Dedifferentiated amniotic fluid mesenchymal stem cell (primary cell): Measurements from ENCODE around the gene NME7.
"Not testable (repeated sequence)": the region's sequence is repeated elsewhere in the genome, so short reads cannot be mapped to it uniquely, and the experiment has no call there.

Experiments used
- DNase-seq: peaks from one replicate; pipeline ENCODE4 v3.0.0-alpha.2; 2016; ENCODE audit errors: extremely low spot score

The NME7 gene

DNA sequence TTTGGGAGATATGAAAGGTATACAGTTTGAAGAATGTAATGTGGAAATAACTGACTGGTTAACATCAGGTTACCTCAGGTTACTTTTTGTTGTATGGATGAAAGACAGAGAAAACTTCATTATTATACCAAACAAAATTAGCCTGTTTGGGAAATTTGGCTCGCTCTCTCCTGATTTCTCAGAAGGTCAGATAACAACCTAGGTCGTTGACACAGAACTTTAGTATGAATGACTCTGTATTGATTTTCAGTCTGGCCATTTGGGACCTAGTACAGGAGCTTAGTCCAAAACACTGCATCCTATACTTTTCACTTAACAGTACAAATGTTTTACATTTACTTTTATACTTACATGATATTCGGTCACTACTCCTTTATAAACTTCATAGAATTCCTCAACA, 132.8 kb downstream of the NME7 start:
- DNase-seq, result no peak

DNA sequence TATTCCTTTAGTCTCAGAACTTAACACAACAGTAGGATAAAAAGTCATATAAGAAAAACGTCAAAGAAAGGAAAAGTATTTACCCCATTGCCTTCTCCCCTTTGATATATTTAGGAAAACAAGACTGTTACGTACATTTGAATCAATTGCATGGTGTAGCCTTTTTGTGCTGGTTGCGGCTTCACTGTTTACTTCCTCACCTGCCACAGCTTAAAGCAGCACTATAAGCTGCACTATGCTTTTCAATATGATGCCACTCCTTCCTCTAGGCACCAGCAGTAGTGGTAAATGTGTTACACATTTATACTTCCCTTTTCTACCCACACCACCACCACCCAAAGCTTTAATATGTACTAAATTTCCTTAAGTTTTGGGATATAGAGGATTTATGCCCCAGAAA, 150.0 kb downstream of the NME7 start:
- no peak for DNase-seq

DNA sequence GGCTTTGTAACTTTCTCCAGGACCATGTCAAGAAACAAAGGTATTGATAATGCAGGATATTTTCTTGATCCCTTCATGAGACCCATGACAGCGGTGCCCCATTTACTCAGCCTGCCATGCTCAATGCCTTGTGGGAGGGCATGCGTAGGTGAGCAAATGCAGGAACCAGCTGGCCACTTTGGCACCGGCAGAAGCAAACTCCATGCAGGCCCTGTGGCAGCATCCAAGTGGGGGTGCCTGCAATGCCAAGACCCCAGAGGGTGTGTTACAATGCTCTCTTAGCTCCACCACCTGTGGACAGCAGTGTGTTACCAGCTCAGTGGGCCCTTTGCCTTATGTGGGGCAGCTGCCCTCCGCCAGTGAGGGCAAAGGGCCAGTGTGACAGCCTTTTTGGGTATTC, 153.0 kb downstream of the NME7 start:
- DNase-seq, result no peak

DNA sequence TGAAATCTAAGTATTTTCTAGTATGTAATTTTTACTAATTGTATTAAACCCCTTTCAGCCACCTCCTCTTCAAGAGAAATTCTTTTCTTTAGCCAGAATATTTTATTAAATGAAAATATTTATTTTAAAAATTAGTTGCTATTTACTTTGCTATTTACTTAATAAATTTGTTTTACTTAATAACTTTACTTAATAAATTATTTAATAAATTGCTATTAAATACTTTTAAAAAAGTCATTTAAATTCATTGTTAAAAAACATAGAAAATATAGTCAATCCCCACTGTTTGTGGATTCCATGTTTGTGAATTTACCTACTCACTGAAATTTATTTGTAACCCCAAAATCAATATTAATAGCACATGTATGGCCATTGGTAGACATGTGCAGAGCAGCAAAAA, 155.5 kb downstream of the NME7 start:
- no peak for DNase-seq

DNA sequence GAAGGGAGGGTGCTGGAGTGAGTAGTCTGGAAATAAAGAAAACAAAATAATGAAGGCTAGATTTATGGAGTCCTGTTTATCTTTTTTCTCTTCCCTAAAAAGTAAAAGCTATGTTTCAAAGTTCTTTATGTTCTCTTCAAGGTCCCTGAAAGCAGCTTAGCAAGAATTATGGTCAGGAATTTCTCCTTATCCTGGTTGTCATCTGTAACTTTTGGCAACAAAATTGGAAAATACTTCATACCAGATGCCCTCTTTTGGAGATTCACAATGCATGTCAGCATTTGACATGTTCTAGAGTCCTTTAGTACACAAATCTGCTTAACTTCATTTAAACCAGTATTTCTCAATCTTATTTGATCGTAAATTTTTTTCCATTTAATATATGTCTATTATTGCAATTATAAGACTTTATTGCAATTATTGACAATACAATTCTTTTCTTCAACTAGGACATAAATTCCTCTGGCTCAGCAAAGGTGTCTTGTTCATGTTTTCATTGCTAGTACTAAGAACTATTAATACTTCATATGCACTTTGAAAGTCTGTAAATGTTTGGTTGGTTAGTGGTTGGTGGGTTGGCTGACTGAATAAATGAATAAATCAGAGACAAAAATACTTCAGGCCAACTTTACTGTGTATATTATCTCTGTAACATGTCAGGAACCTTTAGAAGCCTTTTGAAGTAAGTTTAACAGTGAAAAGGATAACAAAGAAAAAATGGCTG, 159.6 kb downstream of the NME7 start:
- DNase-seq, result peak; percentile 44

DNA sequence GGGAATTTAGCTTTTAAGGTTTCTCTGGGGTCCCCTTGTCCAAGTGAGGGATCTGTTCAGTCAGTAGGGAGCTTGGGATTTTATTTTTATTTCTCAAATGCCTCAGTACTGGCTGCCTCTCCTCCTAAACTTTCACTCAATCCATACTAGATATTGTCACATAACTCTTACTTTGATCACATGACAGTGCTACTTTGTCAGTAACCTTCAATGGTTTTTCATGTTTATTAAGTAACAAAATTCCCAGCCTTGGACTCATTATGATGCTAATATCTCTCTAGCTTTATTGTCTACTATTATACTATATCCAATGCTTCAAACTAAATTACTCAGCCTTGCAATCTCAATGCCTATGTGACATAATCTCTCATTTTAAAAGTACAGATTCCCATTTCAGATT, 163.4 kb downstream of the NME7 start:
- no peak for DNase-seq

DNA sequence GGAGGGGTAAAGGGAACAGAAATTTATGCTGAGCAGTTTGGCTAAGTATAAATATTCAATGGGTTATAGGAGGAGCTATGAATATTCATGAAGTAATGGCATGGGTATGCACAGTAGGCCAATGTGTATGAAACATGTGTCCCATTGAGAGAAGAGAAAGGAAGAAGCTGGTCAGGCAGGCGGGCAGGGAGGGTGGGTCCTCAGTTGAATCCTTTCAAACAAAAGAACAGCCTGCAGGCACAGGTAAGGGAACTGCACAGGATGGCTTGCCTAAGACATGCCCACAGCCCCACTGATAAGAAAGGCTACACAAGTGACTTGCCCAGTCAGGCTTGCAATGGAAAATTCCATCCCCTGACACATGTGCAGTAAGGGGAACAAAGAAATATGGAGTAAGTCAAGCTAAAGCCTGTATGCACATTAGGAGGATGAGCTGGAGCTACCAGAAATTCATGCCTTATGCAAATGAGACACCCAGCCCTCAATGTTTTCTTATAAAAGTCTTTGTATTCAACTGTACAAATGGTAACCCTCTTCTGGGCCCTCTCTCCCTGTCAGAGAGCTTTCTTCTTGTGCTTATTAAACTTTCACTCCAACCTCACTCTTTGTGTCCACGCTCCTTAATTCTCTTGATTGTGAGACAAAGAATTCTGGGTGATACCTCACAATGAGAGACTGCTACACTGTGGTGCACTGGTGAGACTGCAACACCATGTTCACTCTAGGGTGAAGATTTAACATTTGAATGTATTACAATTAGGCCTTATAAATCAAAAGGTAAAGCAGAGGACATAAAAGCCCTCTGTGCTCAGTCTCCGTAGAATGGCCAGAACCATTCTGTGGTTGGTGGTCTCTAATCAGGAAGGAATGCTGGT, 164.6 kb downstream of the NME7 start:
- DNase-seq, result no peak

DNA sequence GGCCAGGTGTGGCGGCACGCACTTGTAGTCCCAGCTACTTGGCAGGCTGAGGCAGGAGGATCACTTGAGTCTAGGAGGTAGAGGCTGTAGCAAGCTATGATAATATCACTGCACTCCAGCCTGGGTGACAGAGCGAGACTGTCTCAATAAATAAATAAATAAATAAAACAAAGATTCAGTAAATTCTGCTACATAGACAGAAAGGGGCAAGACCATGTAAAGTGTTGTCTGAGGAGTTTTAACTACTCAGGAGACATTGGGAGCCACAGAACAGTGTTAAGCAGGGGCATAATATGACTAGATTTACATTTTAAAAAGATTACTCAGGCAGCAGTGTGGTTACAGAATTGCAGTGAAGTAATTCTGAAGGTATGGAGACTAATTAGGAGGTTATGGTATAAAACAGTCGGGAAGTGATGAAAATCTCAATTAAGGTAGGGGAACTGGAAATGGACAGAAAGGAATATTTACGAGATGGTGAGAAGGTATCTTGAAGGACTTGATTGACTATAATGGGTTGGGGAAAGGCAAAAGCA, 166.4 kb downstream of the NME7 start:
- no peak for DNase-seq

DNA sequence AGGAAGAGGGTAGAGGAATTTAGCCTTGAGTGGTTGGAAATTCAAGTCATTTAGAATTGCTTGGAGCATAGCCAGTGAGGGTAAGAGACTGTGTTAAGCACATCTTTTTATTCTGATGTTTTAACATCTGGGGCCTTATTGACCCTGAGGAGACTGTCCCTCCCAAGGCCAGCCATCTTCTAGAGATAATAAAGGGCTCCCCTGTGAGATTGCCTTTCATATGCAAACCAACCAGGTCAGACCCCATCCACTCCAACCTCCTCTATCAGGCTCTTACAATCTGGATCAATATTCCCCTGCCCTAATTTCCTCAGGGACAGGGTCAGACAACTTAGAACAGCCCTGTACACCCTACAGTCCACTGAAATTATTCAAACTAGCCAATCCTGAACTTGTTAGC, 167.3 kb downstream of the NME7 start:
- no peak for DNase-seq

DNA sequence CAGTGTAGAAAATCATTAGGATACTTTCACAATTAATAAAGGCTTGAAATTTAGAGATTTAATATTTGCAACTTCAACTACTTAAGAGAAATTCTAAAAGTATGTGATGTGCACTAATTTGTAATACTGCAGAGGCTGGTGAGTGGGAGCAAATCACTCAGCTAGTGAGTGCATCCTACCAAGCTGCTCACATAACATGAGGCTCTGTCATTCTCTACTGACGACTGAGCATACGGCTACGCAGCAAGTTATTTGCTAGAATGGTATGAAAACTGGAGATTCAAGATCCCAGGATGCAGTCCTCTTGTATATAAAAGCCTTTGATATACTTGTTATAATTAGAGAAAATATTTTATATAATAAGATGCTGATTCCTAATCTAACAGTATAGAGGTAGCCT, 171.0 kb downstream of the NME7 start:
- no peak for DNase-seq

DNA sequence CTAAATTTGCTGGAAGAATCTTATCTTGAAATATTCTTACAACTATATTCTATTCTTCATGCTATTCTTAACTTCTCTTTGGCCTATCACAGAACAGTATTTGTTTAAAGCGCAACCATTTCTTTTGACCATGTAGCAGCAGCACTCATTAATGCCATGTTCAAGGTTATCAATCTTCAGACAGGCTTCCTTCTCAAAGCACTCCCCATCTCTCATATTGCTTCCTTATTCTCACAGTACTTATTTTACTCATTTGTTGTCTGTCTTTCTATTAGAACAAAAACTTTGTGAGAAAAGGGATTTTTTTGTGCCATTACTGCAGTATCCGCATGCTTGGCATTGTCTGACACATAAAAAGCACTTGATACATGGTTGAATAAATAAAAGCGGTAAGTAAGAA, 171.4 kb downstream of the NME7 start:
- DNase-seq, result no peak

DNA sequence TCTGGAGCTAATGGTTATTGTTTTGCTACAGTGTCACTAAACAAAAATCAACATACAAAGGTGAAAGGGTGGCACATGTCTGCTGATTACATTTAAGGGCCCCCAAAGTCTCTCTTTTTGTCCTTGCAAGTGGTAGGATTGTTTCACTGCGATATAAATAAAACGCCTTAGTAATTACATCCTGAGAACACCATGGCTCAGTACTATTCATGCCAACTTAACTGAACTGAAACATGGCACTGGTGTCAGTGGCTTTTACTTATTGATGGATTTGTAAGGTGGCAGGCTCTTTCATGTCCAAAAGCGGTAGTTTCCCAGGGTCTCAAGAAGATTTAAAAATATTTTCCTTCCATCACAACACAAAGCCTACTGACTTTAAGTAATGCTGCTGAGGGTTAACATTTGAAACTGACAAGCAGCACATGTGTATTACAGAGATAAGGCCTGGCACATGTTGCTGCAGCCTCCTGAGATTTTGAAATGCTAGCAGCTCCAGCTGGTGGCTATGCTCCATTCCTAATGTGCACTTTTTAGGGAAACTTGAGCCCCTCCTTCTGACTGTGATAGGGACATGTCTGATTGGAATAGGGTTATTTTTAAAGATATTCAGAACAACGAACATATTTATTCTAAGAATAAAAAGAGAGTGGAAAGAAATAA, 174.3 kb downstream of the NME7 start:
- no peak for DNase-seq

DNA sequence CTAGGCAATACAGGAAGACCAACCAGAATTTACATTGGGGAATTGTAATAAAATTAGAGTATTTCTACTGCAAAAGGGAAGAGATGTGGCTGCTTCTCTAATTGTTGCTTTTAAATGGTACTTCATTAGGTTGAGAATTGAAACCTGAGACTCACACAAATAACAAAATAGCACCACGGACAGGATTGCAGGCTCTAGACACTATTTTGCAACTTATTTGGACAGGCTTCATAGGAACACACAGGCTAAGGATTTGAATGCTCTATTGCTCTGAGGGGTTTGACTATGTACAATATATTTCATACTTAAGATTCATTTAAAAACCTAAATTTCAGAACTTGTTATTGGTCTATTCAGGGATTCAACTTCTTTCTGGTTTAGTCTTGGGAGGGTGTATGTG, 181.5 kb downstream of the NME7 start:
- no peak for DNase-seq

DNA sequence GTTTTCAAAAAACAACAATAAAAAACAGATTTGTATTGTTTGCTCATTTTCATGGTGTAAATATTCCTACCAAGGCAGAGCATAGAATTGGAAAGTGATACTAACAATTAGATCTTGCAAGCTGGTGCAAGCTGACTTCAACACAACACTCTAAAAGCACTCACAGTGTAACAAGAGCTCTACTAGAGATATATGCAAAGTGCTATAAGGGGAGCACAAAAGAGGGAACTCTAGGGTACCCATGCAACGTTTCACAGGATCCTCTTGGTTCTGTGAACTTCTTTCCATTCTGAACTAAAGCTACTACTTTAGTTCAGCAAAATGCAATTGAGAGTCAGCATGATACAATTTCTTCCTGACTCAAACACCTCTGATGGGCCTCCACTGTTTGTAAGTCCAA, 182.8 kb downstream of the NME7 start:
- DNase-seq, result no peak

DNA sequence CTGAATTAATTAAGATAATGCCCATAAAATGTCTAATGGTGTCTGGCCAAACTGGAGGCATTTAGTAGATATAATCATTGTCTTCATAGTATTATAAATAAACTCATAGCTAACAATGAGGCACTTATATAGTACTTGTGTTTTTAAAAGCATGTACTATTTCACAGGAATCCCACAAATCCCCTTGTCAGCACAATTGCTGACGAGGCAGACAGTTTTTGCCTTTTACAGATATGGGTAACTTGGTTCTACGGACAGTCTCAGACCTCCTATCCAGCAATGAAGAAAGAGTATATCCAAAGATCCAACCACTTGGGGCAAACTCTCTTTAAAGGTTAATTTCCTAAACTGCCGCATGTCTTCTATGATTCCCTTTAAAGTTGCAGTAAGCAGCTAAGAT, 187.4 kb downstream of the NME7 start:
- no peak for DNase-seq

DNA sequence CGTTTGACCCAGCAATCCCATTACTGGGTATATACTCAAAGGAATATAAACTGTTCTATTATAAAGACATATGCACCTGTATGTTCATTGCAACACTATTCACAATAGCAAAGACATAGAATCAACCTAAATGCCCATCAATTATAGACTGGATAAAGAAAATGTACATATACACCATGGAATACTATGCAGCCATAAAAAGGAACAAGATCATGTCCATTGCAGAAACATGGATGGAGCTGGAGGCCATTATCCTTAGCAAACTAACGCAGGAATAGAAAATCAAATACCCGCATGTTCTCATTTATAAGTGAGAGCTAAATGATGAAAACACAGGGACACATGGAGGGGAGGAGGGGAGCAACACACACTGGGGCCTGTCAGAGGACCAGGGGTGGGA, 188.2 kb downstream of the NME7 start:
- not testable (repeated sequence) for DNase-seq

DNA sequence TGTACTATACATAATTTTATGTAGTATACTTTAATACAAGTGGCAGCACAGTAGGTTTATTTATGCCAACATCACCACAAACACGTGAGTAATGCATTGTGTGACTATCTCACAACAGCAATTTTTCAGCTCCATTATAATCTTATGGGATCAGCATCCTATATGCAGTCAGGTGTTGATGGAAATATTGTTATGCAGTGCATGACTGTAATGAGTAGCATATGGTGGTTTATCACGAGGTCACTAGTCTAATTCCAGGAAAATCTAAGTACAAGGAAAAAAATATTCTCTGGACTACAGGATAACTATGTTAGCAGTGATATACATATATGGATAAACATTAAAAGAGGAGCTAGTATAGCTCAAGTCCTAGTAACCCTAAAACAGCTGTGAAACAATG, 192.1 kb downstream of the NME7 start:
- DNase-seq, result no peak

DNA sequence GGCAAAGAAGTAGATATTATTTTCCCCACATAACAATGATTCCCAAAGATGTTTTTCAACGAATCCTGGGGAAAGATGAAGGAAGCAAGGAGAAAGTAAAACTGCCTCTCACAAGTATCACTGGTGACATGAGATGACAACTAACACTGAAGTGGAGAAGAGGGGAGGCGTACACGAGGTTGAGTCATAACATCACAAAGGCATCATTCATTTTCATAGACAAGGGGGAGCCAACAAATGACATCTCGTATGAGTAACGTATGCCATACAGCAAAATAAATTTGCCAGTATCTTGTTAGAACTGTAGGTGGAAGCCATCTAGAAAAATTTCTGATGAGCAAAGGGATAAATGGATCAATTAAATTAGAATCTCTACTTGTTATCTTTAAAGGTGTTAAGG, 204.5 kb downstream of the NME7 start:
- DNase-seq, result no peak

DNA sequence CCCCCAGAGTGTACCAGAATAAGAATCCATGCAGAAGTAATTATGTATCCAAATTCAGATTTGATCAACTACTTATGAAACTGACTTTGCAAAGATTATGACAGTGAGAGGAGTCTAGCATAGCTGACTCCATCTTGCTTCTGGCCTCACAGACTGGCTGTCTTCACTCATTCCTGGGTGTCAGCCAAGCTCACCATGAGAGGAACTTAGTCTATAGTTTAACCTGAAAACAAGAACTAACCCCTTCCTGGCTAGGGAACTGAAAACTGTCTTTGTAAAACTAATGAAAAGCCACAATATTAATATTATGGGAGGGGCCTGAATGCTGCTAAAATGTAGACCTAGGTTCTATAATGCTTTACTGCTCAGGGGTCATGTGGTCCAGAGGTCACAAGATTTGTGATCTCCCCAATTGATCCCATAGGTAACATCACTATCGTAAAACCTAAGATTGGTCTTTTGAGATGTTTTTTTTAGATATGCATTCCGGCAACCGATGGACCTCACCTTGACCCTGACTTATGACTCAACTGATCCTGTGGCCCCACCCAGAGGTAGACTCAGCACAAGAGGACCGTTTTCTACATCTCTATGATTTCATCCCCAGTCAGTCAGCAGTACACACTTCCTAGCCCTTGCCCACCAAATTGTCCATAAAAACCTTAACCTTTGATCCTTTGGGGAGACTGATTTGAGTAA, 206.0 kb downstream of the NME7 start:
- DNase-seq, result no peak

DNA sequence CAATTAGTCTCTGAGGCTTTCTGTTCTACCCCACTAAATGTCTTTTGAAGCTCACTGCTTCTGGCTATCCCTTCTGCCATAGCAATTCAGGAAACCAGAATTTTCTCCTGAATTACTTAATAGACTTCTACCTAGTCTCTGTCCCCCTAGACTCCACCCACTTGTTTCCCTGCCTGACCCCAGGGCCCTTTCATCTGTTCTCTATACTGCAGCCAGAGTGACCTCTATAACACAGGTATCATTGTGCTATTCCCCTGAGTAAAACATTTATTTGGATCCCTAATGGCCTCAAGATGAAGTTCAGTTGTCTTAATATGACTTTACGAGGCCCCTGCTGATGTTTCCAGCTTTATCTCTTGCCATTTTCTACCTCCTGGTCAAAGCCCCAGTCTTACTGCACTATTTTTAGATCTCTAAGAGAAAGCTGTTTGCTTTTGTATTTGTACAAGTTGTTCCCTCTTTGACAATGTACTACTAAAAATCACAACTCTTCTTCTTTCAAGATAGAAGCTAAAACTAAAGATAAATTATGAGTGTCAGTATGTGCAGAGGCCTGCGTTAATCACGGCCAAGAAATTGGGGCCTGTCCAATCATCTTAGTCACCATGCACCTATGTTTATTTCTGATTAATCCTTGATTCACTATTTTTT, 206.6 kb downstream of the NME7 start:
- no peak for DNase-seq

DNA sequence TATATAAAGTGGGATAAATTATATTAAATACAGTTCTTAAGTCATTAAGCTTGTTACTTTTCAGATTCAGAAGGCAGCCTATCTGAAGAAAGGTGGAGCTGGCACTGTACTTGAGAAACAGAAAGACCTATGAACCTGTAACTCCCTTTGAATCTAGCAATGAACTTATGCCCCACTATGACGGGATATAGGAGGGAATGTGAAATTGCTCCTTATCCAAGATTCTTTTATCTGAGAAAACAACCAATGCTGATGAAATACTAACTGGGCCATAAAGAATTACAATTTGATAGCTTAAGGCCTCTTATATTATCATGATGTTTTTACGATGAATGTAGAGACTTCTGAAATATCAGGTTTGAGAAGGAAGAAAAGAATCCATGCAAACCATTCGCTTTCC, 211.0 kb downstream of the NME7 start:
- no peak for DNase-seq
